Thoracic aorta (tissue), 2 donors: ENCODE measurements around the gene TMOD4. TPM values are rescaled to one million over a fixed set of nuclear protein-coding genes. Genes with fewer than 3 reads are reported as not detected.
A peak's percentile ranks its signal among the peaks of the same experiment; 100 is the strongest.

ENCODE experiments used
- ATAC-seq: fragments of 150-250 bp; one replicate; pipeline ENCODE4 v1.8.0; 2017; ENCODE audit warnings: low read depth; ENCODE audit not compliant: insufficient number of reproducible peaks, low FRiP score
- DNase-seq: peaks from one replicate; pipeline ENCODE4 v3.0.0-alpha.2; 2020; ENCODE audit warnings: low spot score
- H3K27ac ChIP-seq, 2 donors: fragments of 200-600 bp; sonication (generic); 1 replicate in 1 of 2; 2 replicates in 1 of 2; pipeline ENCODE4 v1.5.1; 2016; ENCODE audit warnings: mild to moderate bottlenecking in 2 of 2, moderate library complexity in 2 of 2
- H3K27me3 ChIP-seq: fragments of 200-600 bp; sonication (generic); replicated peaks from 2 replicates; pipeline ENCODE4 v1.6.0; 2016; ENCODE audit warnings: mild to moderate bottlenecking; ENCODE audit not compliant: insufficient read depth
- H3K36me3 ChIP-seq: fragments of 200-600 bp; sonication (generic); one replicate; pipeline ENCODE4 v1.5.1; 2016
- H3K4me1 ChIP-seq, 2 donors: fragments of 200-600 bp; sonication (generic); 1 replicate in 1 of 2; 2 replicates in 1 of 2; pipeline versions ENCODE4 v1.5.1 to v1.6.0; 2016; ENCODE audit warnings: low read depth in 2 of 2, mild to moderate bottlenecking in 1 of 2; ENCODE audit not compliant: control insufficient read depth in 1 of 2
- H3K4me3 ChIP-seq: fragments of 200-600 bp; sonication (generic); 2 replicates; pipeline ENCODE4 v1.5.1; 2016; ENCODE audit warnings: mild to moderate bottlenecking
- H3K9me3 ChIP-seq: fragments of 200-600 bp; sonication (generic); 2 replicates; pipeline ENCODE4 v1.5.1; 2016
- total RNA-seq, 2 donors: library from RNA; depleted of rRNA; stranded (reverse); fragments of >200 nt; gene quantifications; one replicate each; pipeline versions ENCODE4 v1.1.0 to v1.2.3, GENCODE V29; 2016
- TF ChIP-seq, protein P1 (sequence below): fragments of 200-600 bp; sonication (generic); IDR thresholded peaks from one replicate; pipeline ENCODE4 v1.5.1; 2019; ENCODE audit warnings: antibody characterized with exemption

The TMOD4 gene
- total RNA-seq, 2 donors from 2014 or later: not detected

DNA sequence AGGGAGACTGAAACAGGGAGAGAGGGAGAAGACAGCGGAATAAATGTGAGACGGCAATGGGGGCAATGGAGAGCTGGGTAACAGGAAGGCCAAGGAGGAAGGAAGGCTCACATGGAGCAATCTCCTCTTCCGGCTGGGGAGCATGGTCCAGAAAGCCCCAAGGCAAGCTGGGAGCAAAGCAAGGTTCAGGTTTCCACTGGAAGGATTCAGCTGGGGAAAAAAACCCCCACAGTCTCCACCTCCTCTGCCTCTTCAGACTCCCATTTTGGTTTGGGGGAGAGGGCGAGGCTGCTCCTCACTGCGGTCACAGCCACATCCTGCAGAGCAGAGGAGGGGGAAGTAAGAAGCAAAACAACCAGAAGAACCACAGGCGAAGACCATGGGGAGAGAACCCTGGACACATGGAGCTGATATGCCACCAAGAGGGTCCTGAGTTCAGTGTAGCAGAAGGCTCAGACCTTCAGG is 18.7 kb downstream of the TMOD4 start:
- peak overlapping the region; percentile 40 for H3K4me3 ChIP-seq
- H3K4me1 ChIP-seq: peaks cover 3 to 19% of the 10 kb centered on the region in 2 donors
- DNase-seq (no peak), ATAC-seq (no peak)
- no peak overlapping the region for H3K27ac ChIP-seq
- H3K9me3 ChIP-seq: no peaks in the 10 kb centered on the region
- TF ChIP-seq, protein P1, sequence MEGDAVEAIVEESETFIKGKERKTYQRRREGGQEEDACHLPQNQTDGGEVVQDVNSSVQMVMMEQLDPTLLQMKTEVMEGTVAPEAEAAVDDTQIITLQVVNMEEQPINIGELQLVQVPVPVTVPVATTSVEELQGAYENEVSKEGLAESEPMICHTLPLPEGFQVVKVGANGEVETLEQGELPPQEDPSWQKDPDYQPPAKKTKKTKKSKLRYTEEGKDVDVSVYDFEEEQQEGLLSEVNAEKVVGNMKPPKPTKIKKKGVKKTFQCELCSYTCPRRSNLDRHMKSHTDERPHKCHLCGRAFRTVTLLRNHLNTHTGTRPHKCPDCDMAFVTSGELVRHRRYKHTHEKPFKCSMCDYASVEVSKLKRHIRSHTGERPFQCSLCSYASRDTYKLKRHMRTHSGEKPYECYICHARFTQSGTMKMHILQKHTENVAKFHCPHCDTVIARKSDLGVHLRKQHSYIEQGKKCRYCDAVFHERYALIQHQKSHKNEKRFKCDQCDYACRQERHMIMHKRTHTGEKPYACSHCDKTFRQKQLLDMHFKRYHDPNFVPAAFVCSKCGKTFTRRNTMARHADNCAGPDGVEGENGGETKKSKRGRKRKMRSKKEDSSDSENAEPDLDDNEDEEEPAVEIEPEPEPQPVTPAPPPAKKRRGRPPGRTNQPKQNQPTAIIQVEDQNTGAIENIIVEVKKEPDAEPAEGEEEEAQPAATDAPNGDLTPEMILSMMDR: no peak
- H3K27me3 ChIP-seq: no peaks in the 10 kb centered on the region
- H3K36me3 ChIP-seq: peaks cover 25% of the 10 kb centered on the region

DNA sequence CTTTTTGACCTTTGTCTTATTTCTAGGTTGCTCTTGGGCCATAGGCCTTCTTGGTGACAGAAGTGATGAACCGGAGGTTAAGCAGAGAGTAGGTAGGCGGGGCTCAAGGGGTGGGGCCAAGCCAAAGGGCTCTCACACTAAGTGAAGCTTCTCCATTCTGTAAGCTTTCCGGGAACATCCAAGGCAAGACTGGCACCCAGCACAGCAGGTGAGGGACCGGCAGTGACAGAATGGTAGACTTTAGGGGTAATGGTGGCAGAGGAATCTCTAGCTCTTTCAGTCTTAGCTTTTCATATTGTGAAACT is 19.3 kb downstream of the TMOD4 start, which contains the start of gene TNFAIP8L2:
TSS of gene TNFAIP8L2 (plus strand) at position 135 of the 305 bp plus-strand sequence. CDS start 2,049 bp downstream, outside the sequence.
- TF ChIP-seq, protein P1: no peak
- H3K4me3 ChIP-seq: peak within 1 kb of the TSS; percentile 40
- peaks cover 3 to 19% of the 10 kb centered on the region in 2 donors for H3K4me1 ChIP-seq
- no peaks in the 10 kb centered on the region for H3K27me3 ChIP-seq
- no peak for DNase-seq
- no peak within 1 kb of the TSS for H3K27ac ChIP-seq
- H3K9me3 ChIP-seq: no peaks in the 10 kb centered on the region
- H3K36me3 ChIP-seq: peaks cover 21% of the 10 kb centered on the region
- no peak for ATAC-seq

DNA sequence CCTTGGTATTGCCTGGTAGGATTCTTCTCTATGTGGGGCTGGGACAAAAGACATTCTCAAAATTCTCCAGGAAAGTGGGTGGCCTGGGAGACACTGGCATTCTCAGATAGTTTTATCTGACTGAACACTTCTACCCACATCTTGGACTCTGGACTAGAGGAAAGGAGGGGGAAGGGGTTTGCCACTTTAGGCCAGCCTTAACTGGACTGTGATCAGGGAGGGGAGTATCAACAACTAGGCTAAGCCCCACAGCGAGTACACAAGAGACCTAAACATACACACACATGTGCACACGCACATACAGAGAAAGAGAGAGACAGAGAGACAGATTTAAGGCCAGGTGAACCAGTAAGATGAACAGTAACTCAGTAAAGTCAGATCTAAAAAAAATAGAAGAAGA is 28.1 kb downstream of the TMOD4 start:
- ATAC-seq: no peak
- Histone ChIP-seq H3K27ac (peak overlapping the region; percentile 66 to 81), H3K4me3 (no peak overlapping the region)

DNA sequence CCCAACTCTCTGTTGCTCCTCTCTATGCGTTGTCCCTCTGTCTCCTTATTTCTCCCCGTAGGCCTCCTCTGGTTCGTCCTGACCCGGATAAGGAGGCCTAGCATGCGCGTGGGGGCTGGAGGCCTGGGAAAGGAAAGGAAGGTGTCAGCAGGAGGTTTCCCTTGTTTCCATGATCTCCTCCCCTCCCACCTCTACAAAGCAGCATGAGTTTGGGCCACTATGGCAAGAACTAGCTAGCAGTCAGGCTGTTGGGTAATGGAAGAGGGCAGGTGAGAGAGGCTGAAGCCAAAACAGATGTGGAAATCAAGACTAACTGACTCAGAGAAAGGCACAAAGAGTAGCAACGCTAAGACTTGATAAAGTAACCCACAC is 28.7 kb downstream of the TMOD4 start:
- H3K36me3 ChIP-seq: no peaks in the 10 kb centered on the region
- no peaks in the 10 kb centered on the region for H3K9me3 ChIP-seq
- DNase-seq (no peak), ATAC-seq (no peak)
- TF ChIP-seq, protein P1: no peak
- no peaks in the 10 kb centered on the region for H3K27me3 ChIP-seq
- peak overlapping the region; percentile 86 for H3K4me3 ChIP-seq
- peak overlapping the region; percentile 66 to 81 for H3K27ac ChIP-seq
- H3K4me1 ChIP-seq: peaks cover 11 to 40% of the 10 kb centered on the region in 2 donors

More for the DNA sequence above, 28.1 kb downstream of the TMOD4 start:
- Histone ChIP-seq H3K9me3 (no peaks in the 10 kb centered on the region), H3K27me3 (no peaks in the 10 kb centered on the region), H3K36me3 (no peaks in the 10 kb centered on the region), H3K4me1 (peaks cover 11 to 37% of the 10 kb centered on the region in 2 donors)
- DNase-seq: no peak
- TF ChIP-seq, protein P1: no peak

DNA sequence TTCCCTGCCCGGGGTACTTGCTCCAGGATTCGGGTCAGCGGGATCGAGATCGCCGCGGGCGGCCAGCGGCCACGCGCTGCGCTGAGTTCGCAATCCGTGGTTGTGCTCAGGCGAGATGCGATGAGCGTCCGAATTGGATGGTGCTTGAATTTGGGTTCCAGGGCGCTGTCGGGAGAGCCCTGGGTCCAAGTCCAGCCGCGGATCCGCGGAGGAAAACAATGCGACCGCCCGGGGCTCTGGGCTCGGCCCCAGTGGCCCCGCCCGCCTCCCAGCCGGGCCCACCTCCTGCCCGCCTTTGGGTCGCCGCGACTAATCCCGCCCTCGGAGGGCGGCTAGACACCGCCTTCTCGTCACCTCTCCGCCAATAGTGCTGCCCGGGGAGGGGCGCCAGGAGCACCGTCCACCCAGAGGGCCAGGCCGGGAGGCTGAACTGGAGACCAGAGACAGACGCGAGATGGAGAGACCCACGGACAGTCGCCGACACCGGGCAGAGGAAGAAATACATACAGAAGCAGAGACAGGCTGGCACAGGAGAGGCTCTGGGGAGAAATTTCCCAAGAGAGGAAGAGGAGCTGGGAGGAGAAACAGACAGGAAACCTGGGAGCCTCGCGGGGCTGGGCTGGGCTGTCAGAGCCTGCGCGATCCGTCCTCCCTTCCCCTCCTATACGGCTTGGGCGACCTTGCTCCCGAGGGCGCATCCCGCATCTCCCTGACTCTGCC is 29.2 kb downstream of the TMOD4 start, which contains the start of gene SEMA6C:
TSS of gene SEMA6C (minus strand) at position 220 of the 720 bp plus-strand sequence. CDS start 4,010 bp downstream, outside the sequence.
- Histone ChIP-seq H3K4me3 (peak within 1 kb of the TSS; percentile 86), H3K4me1 (peaks cover 11 to 40% of the 10 kb centered on the region in 2 donors)

More for the DNA sequence above, 29.2 kb downstream of the TMOD4 start, which contains the start of gene SEMA6C:
- Histone ChIP-seq H3K27me3 (no peaks in the 10 kb centered on the region), H3K36me3 (no peaks in the 10 kb centered on the region), H3K9me3 (no peaks in the 10 kb centered on the region), H3K27ac (peak within 1 kb of the TSS; percentile 66 to 81)
- DNase-seq: peak; percentile 78
- TF ChIP-seq, protein P1: no peak
- peak; percentile 74 for ATAC-seq
